Naive thymus-derived CD4-positive, alpha-beta T cell (primary cell): ENCODE data around the gene NFATC2IP. TPM values are rescaled to one million over a fixed set of nuclear protein-coding genes. Genes with fewer than 3 reads are reported as not detected.
A peak's percentile ranks its signal among the peaks of the same experiment; 100 is the strongest.

Source experiments
- ATAC-seq: fragments of 150-1000 bp; cut with Tn5 transposase; 2 replicates; pipeline ENCODE4 v1.10.0; 2021; ENCODE audit warnings: mild to moderate bottlenecking, moderate library complexity
- CTCF ChIA-PET: fragments of 350-600 bp; sonication (Branson Sonifier 250); formaldehyde crosslinking; loops from one replicate; lab custom pipeline; 2021; ENCODE audit warnings: antibody characterized with exemption; lab: Charles Lee
- POLR2A ChIA-PET: fragments of 350-600 bp; sonication (Branson Sonifier 250); formaldehyde crosslinking; loops from one replicate; lab custom pipeline; 2021; ENCODE audit warnings: antibody characterized with exemption, inconsistent platforms; lab: Charles Lee
- DNase-seq, 9 donors: peaks; one replicate each; pipeline versions ENCODE4 v3.0.0 to v3.0.0-alpha.2; 2020 to 2022; ENCODE audit warnings: mixed read lengths in 1 of 9
- H3K27ac ChIP-seq: one replicate; pipeline ENCODE4 v1.7.0; 2013; ENCODE audit warnings: mild to moderate bottlenecking, low read depth, low read length, moderate library complexity
- H3K27me3 ChIP-seq, 2 donors: one replicate each; pipeline ENCODE4 v1.7.0; 2013; ENCODE audit warnings: low read length in 2 of 2, mild to moderate bottlenecking in 2 of 2, moderate library complexity in 2 of 2; ENCODE audit not compliant: control insufficient read depth in 2 of 2, insufficient read depth in 2 of 2
- H3K36me3 ChIP-seq, 3 experiments: 1 replicate in 2 of 3; 2 replicates in 1 of 3; pipeline ENCODE4 v1.7.0; 2013; ENCODE audit warnings: low read length in 3 of 3, mild to moderate bottlenecking in 3 of 3, moderate library complexity in 1 of 3; ENCODE audit not compliant: insufficient read depth in 3 of 3, control insufficient read depth in 2 of 3
- H3K4me1 ChIP-seq, 2 donors: one replicate each; pipeline ENCODE4 v1.7.0; 2013; ENCODE audit warnings: low read length in 2 of 2, mild to moderate bottlenecking in 2 of 2, moderate library complexity in 1 of 2; ENCODE audit not compliant: control insufficient read depth in 2 of 2, insufficient read depth in 2 of 2
- H3K4me3 ChIP-seq: 2 replicates; pipeline ENCODE4 v1.7.0; 2013; ENCODE audit warnings: mild to moderate bottlenecking, low read length
- H3K9me3 ChIP-seq, 3 experiments: 1 replicate in 2 of 3; 2 replicates in 1 of 3; pipeline ENCODE4 v1.7.0; 2013; ENCODE audit warnings: low read length in 3 of 3; ENCODE audit not compliant: control insufficient read depth in 2 of 3
- H3K27ac Mint-ChIP-seq, 9 donors: one replicate each; pipeline ENCODE4 v1.8.0; 2020 to 2022; ENCODE audit warnings: mixed read lengths in 9 of 9, mild to moderate bottlenecking in 8 of 9, moderate library complexity in 5 of 9, inconsistent platforms in 2 of 9
- H3K27me3 Mint-ChIP-seq, 5 donors: one replicate each; pipeline ENCODE4 v1.8.0; 2021 to 2022; ENCODE audit warnings: mixed read lengths in 5 of 5, mild to moderate bottlenecking in 1 of 5
- H3K36me3 Mint-ChIP-seq, 5 donors: one replicate each; pipeline ENCODE4 v1.8.0; 2020 to 2022; ENCODE audit warnings: mixed read lengths in 5 of 5, mild to moderate bottlenecking in 3 of 5, inconsistent platforms in 1 of 5
- H3K4me1 Mint-ChIP-seq, 7 donors: one replicate each; pipeline ENCODE4 v1.8.0; 2020 to 2022; ENCODE audit warnings: mixed read lengths in 7 of 7, mild to moderate bottlenecking in 3 of 7, inconsistent platforms in 1 of 7
- H3K4me3 Mint-ChIP-seq, 10 donors: one replicate each; pipeline ENCODE4 v1.8.0; 2020 to 2022; ENCODE audit warnings: mild to moderate bottlenecking in 10 of 10, mixed read lengths in 10 of 10, moderate library complexity in 6 of 10, inconsistent platforms in 2 of 10
- H3K9me3 Mint-ChIP-seq, 11 donors: one replicate each; pipeline ENCODE4 v1.8.0; 2020 to 2022; ENCODE audit warnings: mixed read lengths in 11 of 11, mild to moderate bottlenecking in 4 of 11, inconsistent platforms in 1 of 11, moderate library complexity in 1 of 11
- intact Hi-C, 2 donors: fragments of 100-400 bp; cut with micrococcal nuclease; formaldehyde crosslinking; loops; one replicate each; pipeline ENCODE4 v1.15.1; 2023
- polyA plus RNA-seq, 2 donors: library from polyadenylated mRNA; unstranded; fragments of 300-500 nt; fragmentation: Illumina TruSeq; gene quantifications; one replicate each; pipeline ENCODE4 v1.2.3, GENCODE V29; 2021
- total RNA-seq, 6 experiments: library from RNA in 5 of 6; stranded (reverse) in 5 of 6; gene quantifications; 1 replicate in 5 of 6; 2 replicates in 1 of 6; pipeline ENCODE4 v1.2.3 and lab custom pipeline; 2021 to 2026

Gene NFATC2IP
- total and polyA plus RNA-seq, 7 experiments from 2014 or later = 26.0 to 117 (median 77.8) TPM

DNA sequence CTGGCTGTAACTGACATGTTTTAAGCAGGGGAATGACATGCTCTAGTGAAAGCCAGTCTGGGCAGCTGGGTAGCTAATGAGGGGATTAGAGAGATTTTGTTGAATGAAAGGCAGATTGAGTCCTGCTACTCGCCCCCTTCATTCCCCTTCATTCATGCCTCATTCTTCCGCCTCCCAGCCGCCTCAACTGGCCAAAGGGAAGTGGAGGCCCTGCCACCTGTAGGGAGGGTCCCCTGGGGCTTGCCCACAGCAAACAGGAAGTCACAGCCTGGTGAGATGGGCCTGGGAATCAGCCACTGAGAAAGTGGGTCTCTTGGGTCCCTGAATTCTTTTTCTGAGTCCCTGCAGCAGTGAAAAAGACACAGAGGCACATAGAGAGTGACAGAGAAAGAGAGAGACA is 20.1 kb upstream of the NFATC2IP start:
- ChIA-PET POLR2A (no interaction called here), CTCF (no interaction called here)
- Histone ChIP-seq H3K4me3 (no peak overlapping the region), H3K27me3 (no peaks in the 10 kb centered on the region), H3K36me3 (no peaks in the 10 kb centered on the region), H3K4me1 (peaks cover 9% of the 10 kb centered on the region in 2 donors), H3K27ac (peak overlapping the region; percentile 45), H3K9me3 (no peaks in the 10 kb centered on the region)
- ATAC-seq (peak; percentile 38), DNase-seq (no peak)
- no peak overlapping the region for H3K4me3 Mint-ChIP-seq
- H3K27me3 Mint-ChIP-seq = no peaks in the 10 kb centered on the region
- H3K4me1 Mint-ChIP-seq = peaks cover 13 to 30% (median 24%) of the 10 kb centered on the region in 7 donors
- peak overlapping the region; percentile 10 to 91 (median 77) for H3K27ac Mint-ChIP-seq
- H3K9me3 Mint-ChIP-seq = peaks cover 0 to 7% (median 0%) of the 10 kb centered on the region in 11 donors
- no peaks in the 10 kb centered on the region for H3K36me3 Mint-ChIP-seq
- intact Hi-C loops = no loop called here

GRCh38 chr16:28931801-28932225 is 18.9 kb upstream of the NFATC2IP start, which contains the start of gene CD19:
TSS of gene CD19 (plus strand) at chr16:28931971. CDS start at chr16:28932001, 30 bp downstream.
- ChIA-PET POLR2A (interaction anchor here (0.7 kb wide), 1 partner anchor 110 kb away, joined by 3 read pairs; no protein-coding TSS in a partner anchor), CTCF (interaction anchor here (1.2 kb wide), 1 partner anchor 13 kb away, joined by 3 read pairs; no protein-coding TSS in a partner anchor)
- Mint-ChIP-seq H3K4me1 (peaks cover 15 to 34% (median 27%) of the 10 kb centered on the region in 7 donors), H3K4me3 (no peak within 1 kb of the TSS), H3K27me3 (no peaks in the 10 kb centered on the region), H3K27ac (peak within 1 kb of the TSS; percentile 10 to 91 (median 77)), H3K9me3 (peaks cover 0 to 7% (median 0%) of the 10 kb centered on the region in 11 donors), H3K36me3 (peaks cover 0 to 2% (median 0%) of the 10 kb centered on the region in 5 donors)
- H3K9me3 ChIP-seq = no peaks in the 10 kb centered on the region
- peaks cover 5 to 12% of the 10 kb centered on the region in 2 donors for H3K4me1 ChIP-seq
- DNase-seq (no peak), ATAC-seq (no peak)
- no peaks in the 10 kb centered on the region for H3K27me3 ChIP-seq
- H3K27ac ChIP-seq = peak within 1 kb of the TSS; percentile 45
- intact Hi-C loops = no loop called here
- H3K4me3 ChIP-seq = no peak within 1 kb of the TSS
- H3K36me3 ChIP-seq = no peaks in the 10 kb centered on the region

DNA sequence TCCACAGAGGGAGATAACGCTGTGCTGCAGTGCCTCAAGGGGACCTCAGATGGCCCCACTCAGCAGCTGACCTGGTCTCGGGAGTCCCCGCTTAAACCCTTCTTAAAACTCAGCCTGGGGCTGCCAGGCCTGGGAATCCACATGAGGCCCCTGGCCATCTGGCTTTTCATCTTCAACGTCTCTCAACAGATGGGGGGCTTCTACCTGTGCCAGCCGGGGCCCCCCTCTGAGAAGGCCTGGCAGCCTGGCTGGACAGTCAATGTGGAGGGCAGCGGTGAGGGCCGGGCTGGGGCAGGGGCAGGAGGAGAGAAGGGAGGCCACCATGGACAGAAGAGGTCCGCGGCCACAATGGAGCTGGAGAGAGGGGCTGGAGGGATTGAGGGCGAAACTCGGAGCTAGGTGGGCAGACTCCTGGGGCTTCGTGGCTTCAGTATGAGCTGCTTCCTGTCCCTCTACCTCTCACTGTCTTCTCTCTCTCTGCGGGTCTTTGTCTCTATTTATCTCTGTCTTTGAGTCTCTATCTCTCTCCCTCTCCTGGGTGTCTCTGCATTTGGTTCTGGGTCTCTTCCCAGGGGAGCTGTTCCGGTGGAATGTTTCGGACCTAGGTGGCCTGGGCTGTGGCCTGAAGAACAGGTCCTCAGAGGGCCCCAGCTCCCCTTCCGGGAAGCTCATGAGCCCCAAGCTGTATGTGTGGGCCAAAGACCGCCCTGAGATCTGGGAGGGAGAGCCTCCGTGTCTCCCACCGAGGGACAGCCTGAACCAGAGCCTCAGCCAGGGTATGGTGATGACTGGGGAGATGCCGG is 18.2 kb upstream of the NFATC2IP start:
- Mint-ChIP-seq H3K36me3 (peaks cover 0 to 2% (median 0%) of the 10 kb centered on the region in 5 donors), H3K9me3 (peaks cover 0 to 7% (median 0%) of the 10 kb centered on the region in 11 donors), H3K4me3 (no peak overlapping the region), H3K4me1 (peaks cover 16 to 34% (median 28%) of the 10 kb centered on the region in 7 donors), H3K27ac (peak overlapping the region in 2 of 9 donors; percentile 48 to 73), H3K27me3 (no peaks in the 10 kb centered on the region)
- CTCF ChIA-PET = interaction anchor here (1.2 kb wide), 1 partner anchor 13 kb away, joined by 3 read pairs; no protein-coding TSS in a partner anchor
- POLR2A ChIA-PET = interaction anchor here (0.7 kb wide), 1 partner anchor 110 kb away, joined by 3 read pairs; no protein-coding TSS in a partner anchor
- H3K36me3 ChIP-seq = no peaks in the 10 kb centered on the region
- H3K27me3 ChIP-seq = no peaks in the 10 kb centered on the region
- ATAC-seq (no peak), DNase-seq (no peak)
- H3K27ac ChIP-seq = no peak overlapping the region
- no peak overlapping the region for H3K4me3 ChIP-seq
- no peaks in the 10 kb centered on the region for H3K9me3 ChIP-seq
- intact Hi-C loops = no loop called here
- peaks cover 5 to 17% of the 10 kb centered on the region in 2 donors for H3K4me1 ChIP-seq

DNA sequence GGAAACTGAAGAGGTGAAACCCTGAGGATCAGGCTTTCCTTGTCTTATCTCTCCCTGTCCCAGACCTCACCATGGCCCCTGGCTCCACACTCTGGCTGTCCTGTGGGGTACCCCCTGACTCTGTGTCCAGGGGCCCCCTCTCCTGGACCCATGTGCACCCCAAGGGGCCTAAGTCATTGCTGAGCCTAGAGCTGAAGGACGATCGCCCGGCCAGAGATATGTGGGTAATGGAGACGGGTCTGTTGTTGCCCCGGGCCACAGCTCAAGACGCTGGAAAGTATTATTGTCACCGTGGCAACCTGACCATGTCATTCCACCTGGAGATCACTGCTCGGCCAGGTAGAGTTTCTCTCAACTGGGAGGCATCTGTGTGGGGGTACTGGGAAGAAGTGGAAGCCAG is 17.6 kb upstream of the NFATC2IP start:
- ATAC-seq (no peak), DNase-seq (no peak)
- peaks cover 5 to 17% of the 10 kb centered on the region in 2 donors for H3K4me1 ChIP-seq
- no peak overlapping the region for H3K4me3 Mint-ChIP-seq
- no peaks in the 10 kb centered on the region for H3K27me3 Mint-ChIP-seq
- H3K36me3 ChIP-seq = no peaks in the 10 kb centered on the region
- H3K27ac Mint-ChIP-seq = no peak overlapping the region
- ChIA-PET POLR2A (no interaction called here), CTCF (no interaction called here)
- peaks cover 18 to 34% (median 28%) of the 10 kb centered on the region in 7 donors for H3K4me1 Mint-ChIP-seq
- H3K36me3 Mint-ChIP-seq = peaks cover 0 to 2% (median 0%) of the 10 kb centered on the region in 5 donors
- intact Hi-C loops = no loop called here
- peaks cover 0 to 7% (median 0%) of the 10 kb centered on the region in 11 donors for H3K9me3 Mint-ChIP-seq
- H3K4me3 ChIP-seq = no peak overlapping the region
- no peak overlapping the region for H3K27ac ChIP-seq
- H3K27me3 ChIP-seq = no peaks in the 10 kb centered on the region
- no peaks in the 10 kb centered on the region for H3K9me3 ChIP-seq

GRCh38 chr16:28935346-28935745 is 15.4 kb upstream of the NFATC2IP start:
- Mint-ChIP-seq H3K27ac (peak overlapping the region in 6 of 9 donors; percentile 29 to 87 (median 57)), H3K4me3 (peak overlapping the region in 3 of 10 donors; percentile 21 to 64 (median 32)), H3K27me3 (peaks cover 0 to 4% (median 0%) of the 10 kb centered on the region in 5 donors), H3K9me3 (peaks cover 0 to 7% (median 0%) of the 10 kb centered on the region in 11 donors), H3K36me3 (peaks cover 0 to 2% (median 0%) of the 10 kb centered on the region in 5 donors), H3K4me1 (peaks cover 18 to 32% (median 25%) of the 10 kb centered on the region in 7 donors)
- Histone ChIP-seq H3K4me3 (no peak overlapping the region), H3K4me1 (peaks cover 5 to 17% of the 10 kb centered on the region in 2 donors), H3K27ac (no peak overlapping the region), H3K9me3 (no peaks in the 10 kb centered on the region), H3K36me3 (no peaks in the 10 kb centered on the region), H3K27me3 (no peaks in the 10 kb centered on the region)
- ChIA-PET CTCF (interaction anchor here (1.2 to 1.7 kb wide), 2 partner anchors 10 to 60 kb away, joined by 3 to 9 read pairs; no protein-coding TSS in a partner anchor), POLR2A (interaction anchor here (1.2 to 2.7 kb wide), 2 partner anchors 9 to 88 kb away, joined by 3 to 14 read pairs; partner anchors contain the start of gene RABEP2)
- DNase-seq (no peak), ATAC-seq (no peak)
- intact Hi-C loops = no loop called here
